GM19467 (cell line): ENCODE results near the gene RUNX1.
A peak's percentile ranks its signal among the peaks of the same experiment; 100 is the strongest.
"Not testable (repeated sequence)": the region's sequence is repeated elsewhere in the genome, so short reads cannot be mapped to it uniquely, and the experiment has no call there.

Experiments
- ATAC-seq: cut with Tn5 transposase; IDR thresholded peaks from one replicate; pipeline ENCODE4 v1.9.1; 2021; ENCODE audit warnings: mild to moderate bottlenecking, moderate library complexity; ENCODE audit not compliant: unreplicated experiment

RUNX1 gene

GRCh38 chr21:34974162-34974981, 74.7 kb downstream of the RUNX1 start:
- peak; percentile 85 for ATAC-seq

- no peak for ATAC-seq
Observed at GRCh38 chr21:34973685-34974084, 75.4 kb downstream of the RUNX1 start.

- no peak for ATAC-seq
Observed at GRCh38 chr21:34971656-34972055, 77.4 kb downstream of the RUNX1 start.

DNA sequence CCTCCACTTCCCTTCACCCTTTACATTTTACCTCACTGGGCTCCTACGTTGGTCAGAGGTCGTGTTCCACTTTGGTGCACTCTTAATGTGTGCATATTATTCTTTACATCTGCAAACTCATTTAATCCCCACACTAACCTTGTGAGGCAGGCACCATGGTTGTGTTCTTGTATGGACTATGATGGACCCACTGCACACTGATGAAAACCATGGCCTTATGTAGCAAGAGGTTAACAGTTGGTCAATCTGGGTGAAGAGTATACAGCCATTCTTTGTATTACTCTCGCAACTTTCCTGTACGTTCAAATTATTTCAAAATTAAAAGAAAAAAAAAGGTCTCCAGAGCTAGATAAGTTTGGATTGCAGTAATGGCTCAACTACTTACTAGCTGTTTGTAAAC, 78.5 kb downstream of the RUNX1 start:
- ATAC-seq = no peak

- no peak for ATAC-seq
Observed at GRCh38 chr21:34970167-34970500, 79.0 kb downstream of the RUNX1 start.

- ATAC-seq = no peak
Observed at GRCh38 chr21:34969423-34970166, 79.5 kb downstream of the RUNX1 start.

DNA sequence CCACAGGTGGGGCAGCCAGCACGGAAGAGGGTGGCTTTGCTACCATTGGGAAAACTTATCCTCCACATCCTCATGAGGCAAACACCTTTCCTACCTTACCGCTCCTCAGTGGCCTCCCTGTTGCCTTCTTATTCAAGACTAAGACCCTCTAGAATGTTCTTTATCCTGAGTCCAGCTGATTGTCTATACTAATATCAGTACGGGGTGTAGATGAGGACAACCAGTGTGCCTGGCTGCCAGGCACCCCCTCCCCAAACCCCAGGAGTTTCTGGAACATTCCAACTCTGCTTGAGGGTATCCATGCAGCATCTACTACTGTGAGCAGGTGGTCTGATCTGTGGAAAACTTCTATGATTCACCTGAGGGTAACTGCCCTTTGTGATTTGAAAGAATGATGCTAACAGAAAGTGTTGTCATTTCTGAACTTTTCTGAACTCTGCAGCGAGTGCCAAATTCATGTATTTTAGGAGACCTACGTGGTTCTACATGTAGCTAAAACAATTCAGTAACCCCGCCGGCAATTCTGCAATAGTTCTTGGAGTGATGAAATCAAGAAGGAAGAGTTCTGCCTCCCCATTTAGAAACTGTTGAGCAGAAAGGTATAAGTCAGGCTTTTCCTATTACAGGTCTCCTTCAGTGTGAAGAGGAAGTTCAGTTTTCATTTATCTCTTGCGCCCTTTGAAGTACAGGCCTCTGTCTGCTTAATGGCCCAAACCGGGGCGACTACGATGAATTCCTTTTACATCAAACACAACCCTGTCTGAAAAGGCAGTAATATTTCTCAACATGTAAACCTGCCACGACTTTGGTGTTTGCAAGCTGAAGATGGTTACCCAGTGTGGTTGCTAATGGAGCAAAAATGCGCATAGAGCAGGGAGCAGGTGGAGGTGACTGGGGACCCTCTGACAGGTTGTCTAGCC, 80.4 kb downstream of the RUNX1 start:
- no peak for ATAC-seq

DNA sequence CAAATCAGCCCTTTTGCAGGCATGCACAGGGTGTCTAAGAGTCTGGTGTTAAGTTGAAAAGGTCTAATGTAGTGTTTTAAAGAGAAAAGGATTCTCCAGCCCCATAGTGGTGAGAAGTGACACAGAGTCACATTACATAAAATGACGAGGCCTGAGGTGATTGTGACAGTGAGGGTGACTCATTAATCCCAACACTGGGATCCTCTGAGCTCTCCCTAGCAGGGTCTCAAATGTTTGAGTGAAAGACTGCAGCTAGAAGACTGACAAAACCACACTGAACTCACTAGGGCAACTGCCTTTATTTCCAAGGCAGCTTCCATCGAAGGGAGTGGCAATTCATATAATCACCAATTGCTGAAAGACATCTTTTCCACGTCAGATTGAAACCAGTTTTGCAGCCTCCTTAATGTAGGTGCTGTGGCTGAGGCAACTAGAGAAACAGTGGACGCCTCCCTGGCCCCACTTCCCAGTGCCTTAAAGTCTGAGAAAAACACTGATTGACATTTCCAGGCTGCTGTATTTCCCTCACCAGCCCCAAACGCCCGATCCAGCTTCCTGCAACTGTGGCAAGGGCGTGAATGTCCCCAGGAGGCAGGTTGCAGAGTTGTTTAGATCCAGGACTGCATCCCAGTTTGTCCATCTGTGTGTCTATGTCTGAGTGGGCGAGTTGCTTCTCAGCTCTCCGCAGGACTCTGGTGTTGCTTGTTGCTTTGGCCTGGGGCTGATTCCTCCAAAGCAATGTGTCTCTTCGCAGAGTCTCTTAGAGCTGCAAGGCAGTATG, 81.4 kb downstream of the RUNX1 start:
- ATAC-seq = no peak

DNA sequence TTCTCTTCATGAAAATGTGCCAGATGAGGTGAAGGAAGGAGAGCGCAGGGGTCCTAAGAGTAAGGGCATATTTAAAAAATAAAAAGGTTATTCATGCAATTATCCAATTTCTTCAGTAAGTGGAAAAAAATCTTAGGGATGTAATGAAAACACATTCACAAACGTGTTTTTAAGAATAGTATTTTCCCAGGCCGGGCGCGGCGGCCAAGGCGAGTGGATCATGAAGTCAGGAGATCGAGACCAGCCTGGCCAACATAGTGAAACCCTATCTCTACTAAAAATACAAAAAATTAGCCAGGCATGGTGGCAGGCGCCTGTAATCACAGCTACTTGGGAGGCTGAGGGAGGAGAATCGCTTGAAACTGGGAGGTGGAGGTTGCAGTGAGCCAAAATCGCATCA, 82.2 kb downstream of the RUNX1 start:
- not testable (repeated sequence) for ATAC-seq

DNA sequence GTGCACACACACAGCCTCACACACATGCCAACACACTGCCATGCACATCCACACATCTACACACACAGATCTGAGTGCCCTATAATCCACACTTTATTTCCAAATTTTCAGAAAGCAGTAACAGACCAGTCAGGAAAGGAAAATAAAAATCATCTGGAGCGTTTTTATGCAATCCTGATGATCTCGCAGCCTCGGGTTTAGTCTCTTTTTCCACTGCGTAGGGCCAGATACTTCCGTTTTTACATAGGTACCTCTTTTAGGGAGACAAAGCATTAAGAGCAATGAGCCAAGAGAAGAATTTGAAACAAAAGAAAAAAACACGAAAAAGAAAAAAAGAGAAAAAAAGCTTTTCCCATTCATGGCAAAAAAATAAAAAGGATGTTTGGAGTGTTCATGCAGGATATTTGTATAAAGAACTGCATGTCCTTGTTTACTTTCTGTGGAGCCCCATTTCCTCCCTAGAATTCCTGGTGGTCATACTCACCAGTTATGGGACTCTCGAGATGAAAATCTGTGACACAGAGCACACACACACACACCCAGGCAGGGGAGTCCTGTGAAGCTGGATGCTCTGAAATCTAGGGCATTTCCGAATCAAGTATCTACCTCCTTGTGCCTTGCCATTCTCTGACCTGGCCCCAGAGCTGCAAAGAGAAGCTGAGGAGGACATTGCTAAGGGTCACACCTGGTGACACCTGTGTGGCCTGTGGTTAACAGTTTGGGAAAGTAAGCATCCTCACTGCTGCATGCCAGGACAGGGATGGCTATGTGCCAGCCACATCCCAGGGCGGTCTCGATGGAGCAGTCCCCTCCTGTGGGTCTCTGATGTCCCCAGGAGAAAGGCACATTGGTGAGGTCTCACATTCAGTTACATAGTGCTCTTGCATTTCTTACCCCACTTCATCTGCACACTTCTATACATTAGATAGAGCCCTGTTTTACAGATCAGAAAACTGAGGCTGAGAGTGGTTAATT, 83.6 kb downstream of the RUNX1 start:
- no peak for ATAC-seq

GRCh38 chr21:34962586-34963222, 86.4 kb downstream of the RUNX1 start:
- no peak for ATAC-seq

DNA sequence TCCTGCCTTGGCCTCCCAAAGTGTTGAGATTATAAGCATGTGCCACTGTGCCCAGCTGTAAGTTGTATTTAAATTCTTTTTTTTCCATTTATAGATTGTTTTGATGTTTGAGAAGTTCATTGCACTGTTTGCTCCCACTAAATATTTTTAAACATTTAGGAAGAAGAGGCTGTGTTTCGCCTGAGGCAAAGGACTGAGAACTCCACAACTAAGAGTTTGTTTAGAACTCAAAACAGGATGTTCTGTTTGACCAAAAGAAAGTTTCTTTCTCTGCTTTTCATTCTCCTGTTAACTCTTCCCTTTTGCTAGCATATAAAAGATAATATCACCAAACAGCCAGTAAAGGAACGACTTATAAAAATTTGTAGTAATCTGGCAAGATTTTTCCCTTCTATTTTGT, 87.0 kb downstream of the RUNX1 start:
- ATAC-seq = no peak

DNA sequence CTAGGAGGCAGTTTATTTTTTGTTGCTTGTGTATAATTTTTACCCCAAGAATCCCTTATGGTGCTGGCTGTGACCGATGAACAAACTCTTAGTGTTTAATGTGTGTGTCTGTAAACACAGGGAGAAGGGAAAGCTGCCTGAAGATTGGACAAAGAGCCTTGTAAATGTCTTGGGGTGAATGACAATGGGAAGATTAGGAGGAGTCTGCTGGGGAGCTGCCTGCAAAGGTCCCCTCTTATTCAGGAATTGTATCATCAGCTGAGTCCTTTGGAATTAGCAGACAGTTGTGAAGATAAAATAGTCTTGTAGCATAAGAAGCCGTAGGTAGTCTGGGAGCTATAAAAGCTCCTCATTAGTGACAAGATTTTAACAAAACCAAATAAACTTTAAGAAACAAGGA, 88.4 kb downstream of the RUNX1 start:
- no peak for ATAC-seq

DNA sequence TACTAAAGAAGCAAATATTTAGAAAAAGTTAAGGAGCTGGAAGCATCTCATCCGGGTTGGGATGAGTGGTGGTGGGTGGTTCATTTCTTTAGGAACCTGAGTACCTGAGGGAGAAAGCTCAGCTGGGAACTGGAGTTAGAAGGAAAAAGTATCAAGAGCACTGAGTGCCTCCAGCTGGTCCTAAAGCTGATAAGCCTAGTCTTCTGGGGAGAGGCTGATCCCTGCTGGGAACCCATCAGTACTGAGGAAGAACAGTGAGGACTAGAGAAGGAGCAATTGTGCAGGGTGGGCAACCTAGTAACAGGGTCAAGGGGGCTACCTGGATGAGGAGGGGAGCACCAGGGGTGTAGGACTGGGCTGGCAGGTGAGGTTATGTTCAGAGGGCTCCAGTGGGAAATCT, 89.5 kb downstream of the RUNX1 start:
- ATAC-seq = no peak

DNA sequence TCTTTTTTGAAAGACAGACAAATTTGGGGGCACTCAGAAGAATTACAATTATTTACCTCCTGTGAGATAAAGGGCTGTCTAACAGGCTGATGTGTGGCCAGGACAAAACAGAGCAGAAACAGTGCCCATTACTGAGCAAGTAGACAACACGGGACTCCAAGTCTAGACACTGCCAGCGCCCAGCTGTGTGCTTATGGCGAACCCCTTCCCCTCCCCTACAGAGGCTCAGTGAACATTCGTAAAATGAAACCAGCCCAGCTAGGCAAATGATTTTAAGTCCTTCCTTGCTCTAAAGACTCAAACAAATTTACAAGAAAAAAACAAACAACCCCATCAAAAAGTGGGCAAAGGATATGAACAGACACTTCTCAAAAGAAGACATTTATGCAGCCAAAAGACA, 91.1 kb downstream of the RUNX1 start:
- ATAC-seq = no peak

- ATAC-seq = no peak
Observed at GRCh38 chr21:34956416-34957316, 92.4 kb downstream of the RUNX1 start.

GRCh38 chr21:34953950-34954349, 95.2 kb downstream of the RUNX1 start:
- ATAC-seq = no peak

DNA sequence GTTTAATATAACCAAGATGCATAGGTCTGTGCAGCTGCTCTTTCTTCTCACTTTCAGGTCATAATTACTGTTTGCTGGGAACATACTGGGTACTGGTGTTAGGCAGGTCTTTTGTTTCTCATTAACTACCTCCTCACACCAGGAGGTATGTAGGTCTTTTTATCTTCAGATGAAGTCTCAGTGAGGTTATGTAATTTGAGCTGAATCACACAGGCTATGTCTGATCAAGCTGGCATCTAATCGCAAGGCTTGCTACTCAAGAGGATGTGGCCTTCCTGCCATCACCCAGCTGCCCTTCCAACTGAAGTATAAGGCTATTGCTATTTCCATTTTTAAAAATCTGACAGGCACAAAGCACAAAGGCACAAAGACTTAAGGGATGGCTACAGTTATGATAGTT, 96.4 kb downstream of the RUNX1 start:
- no peak for ATAC-seq
